Sigmoid colon (tissue), 7 donors: Measurements from ENCODE around the gene LY86. TPM values are rescaled to one million over a fixed set of nuclear protein-coding genes. Genes with fewer than 3 reads are reported as not detected.

Experiments used
- DNase-seq: peaks from one replicate; pipeline ENCODE4 v3.0.0-alpha.2; 2019
- H3K27ac ChIP-seq, 4 donors: fragments of 200-600 bp; sonication (generic); one replicate each; pipeline ENCODE4 v1.5.1; 2016 to 2019; ENCODE audit warnings: mild to moderate bottlenecking in 1 of 4
- H3K27me3 ChIP-seq, 3 donors: fragments of 200-600 bp; sonication (generic); one replicate each; pipeline ENCODE4 v1.5.1; 2019; ENCODE audit warnings: mild to moderate bottlenecking in 1 of 3
- H3K36me3 ChIP-seq, 4 donors: fragments of 200-600 bp; sonication (generic); one replicate each; pipeline ENCODE4 v1.5.1; 2016 to 2019
- H3K4me1 ChIP-seq, 4 donors: fragments of 200-600 bp; sonication (generic); one replicate each; pipeline ENCODE4 v1.5.1; 2017 to 2019
- H3K4me3 ChIP-seq, 4 donors: fragments of 200-600 bp; sonication (generic); one replicate each; pipeline ENCODE4 v1.5.1; 2017 to 2019; ENCODE audit warnings: mild to moderate bottlenecking in 2 of 4, moderate library complexity in 1 of 4
- H3K9me3 ChIP-seq, 4 donors: fragments of 200-600 bp in 3 of 4; sonication (generic) in 3 of 4; one replicate each; pipeline versions ENCODE4 v1.5.1 to v1.6.1; 2013 to 2019
- EP300 ChIP-seq, 4 donors: sonication (generic); formaldehyde crosslinking; IDR thresholded peaks; one replicate each; pipeline ENCODE4 v1.6.1; 2017; ENCODE audit warnings: antibody characterized with exemption in 4 of 4
- POLR2A ChIP-seq, 2 donors: fragments of 450-650 bp; IDR thresholded peaks; one replicate each; pipeline ENCODE4 v1.6.1; 2016; ENCODE audit warnings: antibody characterized with exemption in 2 of 2, mild to moderate bottlenecking in 2 of 2, moderate library complexity in 2 of 2
- POLR2AphosphoS5 ChIP-seq, 4 donors: sonication (generic); formaldehyde crosslinking; IDR thresholded peaks; one replicate each; pipeline ENCODE4 v1.6.1; 2017; ENCODE audit warnings: antibody characterized with exemption in 4 of 4
- WGBS, 2 donors: extraction: QIAGEN DNeasy Blood & Tissue Kit; methylation state at CpG; one replicate each; pipeline ENCODE4 v1.1.7; 2013; 5-methylcytosine and 5-hydroxymethylcytosine counted together
- intact Hi-C: fragments of 100-400 bp; cut with DNase I; formaldehyde crosslinking; loops from one replicate; pipeline ENCODE4 v1.15.1; 2023
- polyA plus RNA-seq, 3 donors: library from polyadenylated mRNA; stranded (reverse); fragments of 200-250 nt; gene quantifications; one replicate each; pipeline ENCODE4 v1.2.3, GENCODE V29; 2013
- total RNA-seq, 4 donors: library from RNA; depleted of rRNA; stranded (reverse); fragments of >200 nt; gene quantifications; one replicate each; pipeline ENCODE4 v1.1.0, GENCODE V29; 2016
- TF ChIP-seq, protein P1 (sequence below), 4 experiments: fragments of 450-650 bp in 3 of 4; fragments of 200-600 bp in 1 of 4; IDR thresholded peaks; one replicate each; pipeline ENCODE4 v1.5.1; 2016 to 2019; ENCODE audit warnings: antibody characterized with exemption in 4 of 4, mild to moderate bottlenecking in 3 of 4, moderate library complexity in 2 of 4
- donor health status: healthy with polysubstance abuse.
- donor health status: Bipolar disorder and iron deficiency.
- donor health status: healthy.

The LY86 gene
- total and polyA plus RNA-seq, 7 donors = 1.1 to 15.7 (median 5.9) TPM

DNA sequence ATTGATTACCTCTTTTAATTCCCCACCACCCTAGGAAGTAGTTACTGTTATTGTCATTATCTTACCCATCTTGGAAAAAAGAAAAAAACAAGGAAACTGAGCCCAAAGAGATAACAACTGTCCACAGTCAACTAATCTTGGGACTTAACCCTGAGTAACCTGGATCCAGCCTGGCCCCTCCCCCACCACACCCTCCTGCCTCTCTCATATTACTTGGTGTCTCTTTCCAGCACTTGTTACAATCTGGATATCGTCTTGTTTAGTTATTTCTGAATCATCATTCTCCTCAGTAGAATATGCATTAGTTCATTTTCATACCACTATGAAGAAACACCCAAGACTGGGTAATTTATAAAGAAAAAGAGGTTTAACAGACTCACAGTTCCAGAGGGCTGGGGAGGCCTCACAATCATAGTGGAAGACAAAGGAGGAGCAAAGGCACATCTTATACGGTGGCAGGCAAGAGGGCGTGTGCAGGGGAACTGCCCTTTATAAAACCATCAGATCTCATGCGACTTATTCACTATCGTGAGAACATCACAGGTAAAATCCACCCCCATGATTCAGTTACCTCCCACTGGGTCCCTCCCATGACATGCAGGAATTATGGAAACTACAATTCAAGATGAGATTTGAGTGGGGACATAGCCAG lies 60.3 kb downstream of the LY86 start:
- 74 to 83% methylated on average over 5 of the region's 5 CpGs for WGBS, 2 donors
- no peak for TF ChIP-seq POLR2AphosphoS5 (IDR thresholded peaks at IDR 0.05)
- TF ChIP-seq, protein P1, sequence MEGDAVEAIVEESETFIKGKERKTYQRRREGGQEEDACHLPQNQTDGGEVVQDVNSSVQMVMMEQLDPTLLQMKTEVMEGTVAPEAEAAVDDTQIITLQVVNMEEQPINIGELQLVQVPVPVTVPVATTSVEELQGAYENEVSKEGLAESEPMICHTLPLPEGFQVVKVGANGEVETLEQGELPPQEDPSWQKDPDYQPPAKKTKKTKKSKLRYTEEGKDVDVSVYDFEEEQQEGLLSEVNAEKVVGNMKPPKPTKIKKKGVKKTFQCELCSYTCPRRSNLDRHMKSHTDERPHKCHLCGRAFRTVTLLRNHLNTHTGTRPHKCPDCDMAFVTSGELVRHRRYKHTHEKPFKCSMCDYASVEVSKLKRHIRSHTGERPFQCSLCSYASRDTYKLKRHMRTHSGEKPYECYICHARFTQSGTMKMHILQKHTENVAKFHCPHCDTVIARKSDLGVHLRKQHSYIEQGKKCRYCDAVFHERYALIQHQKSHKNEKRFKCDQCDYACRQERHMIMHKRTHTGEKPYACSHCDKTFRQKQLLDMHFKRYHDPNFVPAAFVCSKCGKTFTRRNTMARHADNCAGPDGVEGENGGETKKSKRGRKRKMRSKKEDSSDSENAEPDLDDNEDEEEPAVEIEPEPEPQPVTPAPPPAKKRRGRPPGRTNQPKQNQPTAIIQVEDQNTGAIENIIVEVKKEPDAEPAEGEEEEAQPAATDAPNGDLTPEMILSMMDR (IDR thresholded peaks at IDR 0.05) = no peak
- no peak for TF ChIP-seq EP300 (IDR thresholded peaks at IDR 0.05)
- no peak for TF ChIP-seq POLR2A (IDR thresholded peaks at IDR 0.05)
- H3K27ac ChIP-seq = no peak overlapping the region
- H3K27me3 ChIP-seq = no peaks in the 10 kb centered on the region
- H3K4me3 ChIP-seq = no peak overlapping the region
- H3K9me3 ChIP-seq = no peaks in the 10 kb centered on the region
- DNase-seq = no peak
- no peaks in the 10 kb centered on the region for H3K36me3 ChIP-seq
- no peaks in the 10 kb centered on the region for H3K4me1 ChIP-seq
- intact Hi-C loops = no loop called here

DNA sequence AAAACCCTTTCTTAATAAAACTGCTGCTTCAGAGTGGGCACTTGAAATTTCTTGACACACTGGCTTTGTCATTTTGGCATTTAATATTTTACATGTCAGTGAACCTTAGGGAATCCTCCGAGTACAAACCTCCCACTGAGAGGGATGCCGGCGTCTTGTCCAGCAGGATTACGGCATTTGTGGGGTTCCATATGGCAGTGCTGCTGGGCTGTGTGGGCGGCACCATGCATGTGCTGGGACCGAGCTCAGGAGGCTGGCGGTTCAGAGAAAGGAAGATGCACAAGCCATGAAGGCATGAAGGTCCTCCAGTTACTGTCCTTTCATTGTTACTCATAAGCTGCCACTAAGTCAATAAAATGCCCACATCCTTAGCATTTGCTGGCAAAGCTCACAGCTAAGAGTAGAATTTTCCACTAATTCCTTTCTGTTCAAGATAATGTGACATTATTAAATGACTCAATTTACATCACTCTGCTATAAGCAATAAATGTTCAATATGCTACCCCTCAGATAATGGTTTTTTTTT lies 61.4 kb downstream of the LY86 start:
- no peak for DNase-seq
- H3K4me3 ChIP-seq = no peak overlapping the region
- no peaks in the 10 kb centered on the region for H3K4me1 ChIP-seq
- 94% methylated on average over 7 of the region's 7 CpGs for WGBS, 2 donors
- H3K36me3 ChIP-seq = no peaks in the 10 kb centered on the region
- TF ChIP-seq, protein P1 (IDR thresholded peaks at IDR 0.05) = no peak
- TF ChIP-seq EP300 (IDR thresholded peaks at IDR 0.05) (no peak), POLR2AphosphoS5 (IDR thresholded peaks at IDR 0.05) (no peak), POLR2A (IDR thresholded peaks at IDR 0.05) (no peak)
- intact Hi-C loops = no loop called here
- H3K9me3 ChIP-seq = no peaks in the 10 kb centered on the region
- no peak overlapping the region for H3K27ac ChIP-seq
- H3K27me3 ChIP-seq = no peaks in the 10 kb centered on the region

DNA sequence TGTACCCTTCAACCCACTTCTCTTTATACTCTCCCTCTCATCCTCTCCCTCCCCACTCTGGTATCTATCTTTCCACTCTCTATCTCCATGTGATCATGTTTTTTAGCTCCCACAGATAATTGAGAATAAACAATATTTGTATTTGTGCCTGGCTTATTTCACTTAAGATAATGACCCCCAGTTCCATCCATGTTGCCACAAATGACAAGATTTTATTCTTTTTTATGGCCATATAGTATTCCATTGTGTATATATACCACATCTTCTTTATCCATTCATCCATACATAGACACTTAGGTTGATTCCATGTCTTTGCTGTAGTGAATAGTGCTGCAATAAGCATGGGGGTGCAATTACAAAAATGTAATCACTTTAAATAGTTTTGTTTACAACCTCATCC lies 62.3 kb downstream of the LY86 start:
- Histone ChIP-seq H3K9me3 (no peaks in the 10 kb centered on the region), H3K36me3 (no peaks in the 10 kb centered on the region), H3K27ac (no peak overlapping the region), H3K4me3 (no peak overlapping the region), H3K27me3 (no peaks in the 10 kb centered on the region), H3K4me1 (no peaks in the 10 kb centered on the region)
- intact Hi-C loops = no loop called here
- DNase-seq = no peak
- TF ChIP-seq, protein P1 (IDR thresholded peaks at IDR 0.05) = no peak
- TF ChIP-seq EP300 (IDR thresholded peaks at IDR 0.05) = no peak
- TF ChIP-seq POLR2AphosphoS5 (IDR thresholded peaks at IDR 0.05) = no peak
- TF ChIP-seq POLR2A (IDR thresholded peaks at IDR 0.05) = no peak

DNA sequence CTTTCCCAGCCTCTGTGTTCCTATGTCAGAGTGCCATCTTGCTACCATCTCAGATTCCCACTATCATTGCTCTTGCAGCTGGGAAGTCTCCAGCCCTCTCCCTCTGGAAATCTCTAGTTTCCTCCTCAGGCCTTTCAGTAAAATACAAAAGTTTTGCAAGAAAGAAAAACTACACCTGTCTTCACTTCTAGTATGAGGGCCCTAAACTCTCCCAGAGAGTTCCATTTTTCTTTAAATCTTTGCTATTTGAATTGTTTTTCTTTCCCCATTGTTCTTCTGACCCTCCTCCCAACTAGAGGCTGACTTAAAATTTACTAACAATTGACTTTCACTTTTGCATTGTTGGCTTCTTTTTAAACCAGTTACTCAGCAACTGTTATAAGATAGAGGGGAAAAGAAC lies 62.8 kb downstream of the LY86 start:
- Histone ChIP-seq H3K4me3 (no peak overlapping the region), H3K36me3 (no peaks in the 10 kb centered on the region), H3K9me3 (no peaks in the 10 kb centered on the region), H3K27ac (no peak overlapping the region), H3K4me1 (no peaks in the 10 kb centered on the region), H3K27me3 (no peaks in the 10 kb centered on the region)
- DNase-seq = no peak
- intact Hi-C loops = no loop called here
- no peak for TF ChIP-seq EP300 (IDR thresholded peaks at IDR 0.05)
- TF ChIP-seq, protein P1 (IDR thresholded peaks at IDR 0.05) = no peak
- no peak for TF ChIP-seq POLR2A (IDR thresholded peaks at IDR 0.05)
- no peak for TF ChIP-seq POLR2AphosphoS5 (IDR thresholded peaks at IDR 0.05)

DNA sequence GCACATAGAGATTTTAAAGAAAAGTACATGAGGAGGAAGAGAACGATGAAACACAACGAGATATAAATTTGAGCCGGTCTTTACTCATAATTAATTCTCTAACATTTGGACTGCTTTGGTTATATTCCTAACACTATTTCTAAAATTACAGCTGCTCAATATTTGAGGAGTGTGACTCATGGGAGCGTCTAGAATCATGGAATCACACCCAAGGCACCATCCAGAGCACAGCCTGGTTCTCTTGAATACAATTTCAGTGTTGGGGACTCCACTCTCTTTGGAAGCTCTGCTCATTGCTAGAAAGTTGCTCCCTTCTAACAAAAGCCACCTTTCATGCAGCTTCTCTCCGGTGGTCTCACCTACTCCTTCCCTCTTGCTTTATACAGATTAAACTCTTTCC lies 64.4 kb downstream of the LY86 start:
- H3K36me3 ChIP-seq = no peaks in the 10 kb centered on the region
- TF ChIP-seq EP300 (IDR thresholded peaks at IDR 0.05) (no peak), POLR2A (IDR thresholded peaks at IDR 0.05) (no peak), POLR2AphosphoS5 (IDR thresholded peaks at IDR 0.05) (no peak)
- TF ChIP-seq, protein P1 (IDR thresholded peaks at IDR 0.05) = no peak
- 83 to 92% methylated on average over 5 of the region's 5 CpGs for WGBS, 2 donors
- no peaks in the 10 kb centered on the region for H3K4me1 ChIP-seq
- intact Hi-C loops = no loop called here
- DNase-seq = no peak
- H3K27me3 ChIP-seq = no peaks in the 10 kb centered on the region
- no peak overlapping the region for H3K4me3 ChIP-seq
- H3K9me3 ChIP-seq = no peaks in the 10 kb centered on the region
- H3K27ac ChIP-seq = no peak overlapping the region
